Measurements from ENCODE around the gene TMEM217. TPM values are rescaled to one million over a fixed set of nuclear protein-coding genes. Genes with fewer than 3 reads are reported as not detected.

Gene TMEM217
- total and polyA plus RNA-seq, 2 donors (not counting 1 experiment from before 2014, with no cell fraction given), result 0.73 to 1.2 TPM

DNA sequence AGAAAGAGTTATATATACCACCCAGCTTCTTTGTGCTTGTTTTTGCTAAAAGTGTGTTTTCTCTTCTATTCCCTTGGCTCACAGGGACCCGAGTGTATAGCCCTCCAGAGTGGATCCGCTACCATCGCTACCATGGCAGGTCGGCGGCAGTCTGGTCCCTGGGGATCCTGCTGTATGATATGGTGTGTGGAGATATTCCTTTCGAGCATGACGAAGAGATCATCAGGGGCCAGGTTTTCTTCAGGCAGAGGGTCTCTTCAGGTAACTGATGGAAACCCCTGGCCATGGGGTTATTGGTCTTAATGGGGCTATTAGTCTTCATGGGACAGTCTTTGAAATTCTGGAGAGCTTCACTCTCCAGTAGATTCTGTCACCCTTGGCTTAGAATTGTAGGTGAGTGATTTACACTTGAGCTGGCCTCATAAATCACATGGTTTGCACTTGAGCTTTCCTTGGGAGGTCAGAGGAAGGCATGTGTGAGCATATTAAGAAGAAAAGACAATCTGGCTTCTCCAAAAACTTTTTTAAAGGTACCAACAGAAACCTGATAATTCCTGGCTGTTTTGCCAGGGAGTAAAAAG lies 84.9 kb downstream of the TMEM217 start:
- Histone ChIP-seq H4K20me1 (ENCODE audit: control insufficient read depth, insufficient read depth, low read length, poor library complexity, severe bottlenecking) (peaks cover 36% of the 10 kb centered on the region), H3K4me2 (replicated peaks; ENCODE audit: low read depth, low read length, poor library complexity, severe bottlenecking) (peak overlapping the region; percentile 97), H3K4me1 (ENCODE audit: control insufficient read depth in 2 of 2, insufficient read depth in 2 of 2, low read length in 2 of 2) (peaks cover 70 to 78% of the 10 kb centered on the region in 2 donors), H3K79me2 (ENCODE audit: control insufficient read depth, insufficient read depth, low read length) (peaks cover 23% of the 10 kb centered on the region), H3K9ac (ENCODE audit: low read length) (no peak overlapping the region), H3K9me3 (ENCODE audit: control extremely low read depth in 1 of 3, control insufficient read depth in 2 of 3, insufficient read depth in 1 of 3, low read length in 2 of 3) (no peaks in the 10 kb centered on the region), H3K36me3 (replicated peaks in 1 of 2; ENCODE audit: control extremely low read depth in 1 of 2, control insufficient read depth in 1 of 2, extremely low read depth in 1 of 2, insufficient read depth in 2 of 2, low read length in 1 of 2) (peaks cover 0 to 29% of the 10 kb centered on the region in 2 experiments), H2AFZ (ENCODE audit: insufficient read depth, low read depth, low read length, poor library complexity, severe bottlenecking) (no peak overlapping the region), H3K27ac (ENCODE audit: low read length in 2 of 2) (no peak overlapping the region), H3K27me3 (replicated peaks in 1 of 4; ENCODE audit: control extremely low read depth in 1 of 4, control insufficient read depth in 3 of 4, insufficient read depth in 4 of 4, low read length in 3 of 4) (no peaks in the 10 kb centered on the region), H3K4me3 (ENCODE audit: control extremely low read depth in 1 of 5, extremely low read depth in 1 of 5, insufficient read depth in 1 of 5, low read depth in 2 of 5, low read length in 4 of 5) (peak overlapping the region in 1 of 5 experiments; percentile 58)
- H3K27me3 Mint-ChIP-seq, result no peaks in the 10 kb centered on the region
- H3K27ac Mint-ChIP-seq, result peak overlapping the region; percentile 51
- H3K9me3 Mint-ChIP-seq (ENCODE audit: insufficient read depth), result no peaks in the 10 kb centered on the region
- 45% methylated on average over 6 of the region's 7 CpGs for WGBS (ENCODE audit: insufficient coverage)
- ChIA-PET CTCF (interaction anchor here (0.9 to 16.6 kb wide), 20 partner anchors 9 to 288 kb away, joined by 3 to 510 read pairs (median 10); partner anchors contain the start of genes C6orf89, FGD2 and MTCH1), POLR2A (interaction anchor here (0.9 to 5.7 kb wide), 5 partner anchors 31 to 166 kb away, joined by 4 to 121 read pairs (median 9); no protein-coding TSS in a partner anchor)
- ATAC-seq (ENCODE audit: low read depth), result no peak
- peaks cover 77% of the 10 kb centered on the region for H3K4me1 Mint-ChIP-seq
- peak overlapping the region; percentile 85 for H3K4me3 Mint-ChIP-seq
- DNase-seq, result no peak
- TF ChIP-seq, protein P1, sequence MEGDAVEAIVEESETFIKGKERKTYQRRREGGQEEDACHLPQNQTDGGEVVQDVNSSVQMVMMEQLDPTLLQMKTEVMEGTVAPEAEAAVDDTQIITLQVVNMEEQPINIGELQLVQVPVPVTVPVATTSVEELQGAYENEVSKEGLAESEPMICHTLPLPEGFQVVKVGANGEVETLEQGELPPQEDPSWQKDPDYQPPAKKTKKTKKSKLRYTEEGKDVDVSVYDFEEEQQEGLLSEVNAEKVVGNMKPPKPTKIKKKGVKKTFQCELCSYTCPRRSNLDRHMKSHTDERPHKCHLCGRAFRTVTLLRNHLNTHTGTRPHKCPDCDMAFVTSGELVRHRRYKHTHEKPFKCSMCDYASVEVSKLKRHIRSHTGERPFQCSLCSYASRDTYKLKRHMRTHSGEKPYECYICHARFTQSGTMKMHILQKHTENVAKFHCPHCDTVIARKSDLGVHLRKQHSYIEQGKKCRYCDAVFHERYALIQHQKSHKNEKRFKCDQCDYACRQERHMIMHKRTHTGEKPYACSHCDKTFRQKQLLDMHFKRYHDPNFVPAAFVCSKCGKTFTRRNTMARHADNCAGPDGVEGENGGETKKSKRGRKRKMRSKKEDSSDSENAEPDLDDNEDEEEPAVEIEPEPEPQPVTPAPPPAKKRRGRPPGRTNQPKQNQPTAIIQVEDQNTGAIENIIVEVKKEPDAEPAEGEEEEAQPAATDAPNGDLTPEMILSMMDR (IDR thresholded peaks at IDR 0.05), result no peak
- no peak for TF ChIP-seq EZH2 (IDR thresholded peaks at IDR 0.05; ENCODE audit: borderline replicate concordance, insufficient read depth, low read depth, low read length, poor library complexity, severe bottlenecking)
- intact Hi-C loops (cut with micrococcal nuclease), result loop anchor here (1.0 to 10.0 kb wide), 7 partner anchors 37 to 578 kb away; partner anchors contain the start of gene SRSF3

Data from B cell (primary cell).